8988T (cell line): ENCODE data around the gene MUCL3.
A peak's percentile ranks its signal among the peaks of the same experiment; 100 is the strongest.
"Not testable (repeated sequence)": the region's sequence is repeated elsewhere in the genome, so short reads cannot be mapped to it uniquely, and the experiment has no call there.

Source experiments
- DNase-seq: peaks from one replicate; pipeline ENCODE4 v3.0.0; 2011

Gene MUCL3

GRCh38 chr6:30940361-30940986, at the start of gene MUCL3:
Gene MUCL3 (plus strand): TSS chr6:30940973. CDS start chr6:30941000, 27 bp downstream.
- no peak for DNase-seq

- no peak for DNase-seq
Observed at GRCh38 chr6:30891450-30891723, 49.4 kb upstream of the MUCL3 start.

- DNase-seq, result peak; percentile 19
Observed at GRCh38 chr6:30891816-30892538, 48.8 kb upstream of the MUCL3 start.

- DNase-seq, result peak; percentile 68
Observed at GRCh38 chr6:30893001-30893591, 47.7 kb upstream of the MUCL3 start.

DNA sequence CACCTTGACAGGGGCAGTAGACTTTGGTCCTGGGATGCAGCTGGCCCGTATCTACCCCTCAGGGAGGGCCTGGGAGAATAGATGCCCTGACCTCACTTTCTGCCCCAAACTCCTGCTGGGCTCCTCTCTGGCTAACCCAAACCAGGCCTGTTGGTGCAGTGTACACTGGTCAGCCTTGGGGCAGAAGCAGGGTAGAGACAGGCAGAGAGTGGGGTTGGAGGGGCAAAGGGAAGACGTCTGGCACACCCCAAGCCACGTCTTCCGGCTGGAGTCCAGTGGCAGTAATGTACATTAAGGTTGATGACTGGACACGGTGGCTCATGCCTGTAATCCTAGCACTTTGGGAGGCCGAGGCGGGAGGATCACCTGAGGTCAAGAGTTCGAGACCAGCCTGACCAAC, 47.1 kb upstream of the MUCL3 start:
- DNase-seq, result no peak

DNA sequence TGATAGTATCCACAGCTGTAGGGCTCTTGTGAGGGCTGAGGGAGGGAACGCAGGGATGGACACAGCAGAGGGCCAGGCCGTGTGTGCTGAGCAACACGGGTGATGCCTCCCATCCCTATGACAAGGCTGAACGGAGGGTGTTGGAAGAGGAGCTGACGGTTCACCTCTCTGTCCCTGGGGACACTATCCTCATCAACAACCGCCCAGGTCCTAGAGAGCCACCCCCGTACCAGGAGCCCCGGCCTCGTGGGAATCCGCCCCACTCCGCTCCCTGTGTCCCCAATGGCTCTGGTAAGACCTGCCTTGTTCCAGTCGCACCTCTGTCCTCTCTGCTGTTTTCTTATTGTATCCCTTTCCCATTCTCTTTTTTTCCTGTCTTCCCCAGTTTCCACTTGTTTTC, 46.4 kb upstream of the MUCL3 start:
- DNase-seq, result no peak

DNA sequence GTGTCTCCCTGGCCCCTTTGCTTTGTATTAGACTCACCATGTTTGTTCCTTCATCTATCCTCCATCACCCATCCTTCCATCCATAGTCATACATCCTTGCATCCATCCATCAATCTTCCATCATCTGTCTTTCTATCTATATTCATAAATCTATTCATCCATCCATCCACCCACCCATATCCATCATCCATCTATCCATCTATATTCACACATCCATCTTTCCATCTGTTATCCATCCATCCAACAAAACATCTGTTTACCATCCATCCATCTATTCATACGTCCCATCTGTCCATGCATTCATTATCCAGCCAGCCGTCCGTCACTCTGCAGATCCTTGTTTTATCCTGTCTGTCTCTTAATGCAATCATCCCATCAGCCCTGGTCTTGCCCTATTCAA, 45.8 kb upstream of the MUCL3 start:
- DNase-seq, result no peak

DNA sequence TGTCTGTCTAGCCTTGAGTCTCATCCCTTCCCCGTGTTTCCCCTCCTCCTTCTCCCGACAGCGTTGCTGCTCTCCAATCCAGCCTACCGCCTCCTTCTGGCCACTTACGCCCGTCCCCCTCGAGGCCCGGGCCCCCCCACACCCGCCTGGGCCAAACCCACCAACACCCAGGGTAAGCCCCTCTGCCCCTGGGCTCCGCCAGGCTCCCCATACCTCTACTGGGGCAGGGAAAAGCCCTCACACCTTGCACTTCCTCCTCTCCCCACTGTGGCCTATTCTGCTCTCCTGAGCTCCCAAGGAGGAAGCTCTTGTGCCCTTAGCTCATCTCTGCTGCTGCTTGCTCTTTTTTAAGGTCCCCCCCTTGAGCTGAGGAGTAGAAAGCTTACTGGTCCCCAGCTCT, 45.4 kb upstream of the MUCL3 start:
- no peak for DNase-seq

DNA sequence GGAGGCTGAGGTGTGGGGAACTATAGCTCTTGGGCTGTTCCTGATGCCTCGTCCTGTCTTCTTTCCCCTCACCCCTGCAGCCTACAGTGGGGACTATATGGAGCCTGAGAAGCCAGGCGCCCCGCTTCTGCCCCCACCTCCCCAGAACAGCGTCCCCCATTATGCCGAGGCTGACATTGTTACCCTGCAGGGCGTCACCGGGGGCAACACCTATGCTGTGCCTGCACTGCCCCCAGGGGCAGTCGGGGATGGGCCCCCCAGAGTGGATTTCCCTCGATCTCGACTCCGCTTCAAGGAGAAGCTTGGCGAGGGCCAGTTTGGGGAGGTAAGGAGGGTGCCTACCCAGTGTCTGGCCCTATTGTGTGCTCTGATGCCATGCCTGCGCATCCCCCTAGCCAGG, 44.2 kb upstream of the MUCL3 start:
- DNase-seq, result no peak

DNA sequence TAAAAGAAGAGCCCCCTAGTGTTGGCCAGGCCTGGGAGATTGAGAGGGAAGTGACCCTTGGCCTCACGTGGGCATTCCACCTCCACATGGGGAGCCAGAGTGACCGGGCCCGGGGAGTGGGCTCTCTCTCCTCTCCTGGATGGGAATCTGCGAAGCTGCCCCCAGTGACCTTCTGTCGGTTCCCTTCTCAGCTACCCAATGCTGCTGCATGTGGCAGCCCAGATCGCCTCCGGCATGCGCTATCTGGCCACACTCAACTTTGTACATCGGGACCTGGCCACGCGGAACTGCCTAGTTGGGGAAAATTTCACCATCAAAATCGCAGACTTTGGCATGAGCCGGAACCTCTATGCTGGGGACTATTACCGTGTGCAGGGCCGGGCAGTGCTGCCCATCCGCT, 42.9 kb upstream of the MUCL3 start:
- DNase-seq, result no peak

DNA sequence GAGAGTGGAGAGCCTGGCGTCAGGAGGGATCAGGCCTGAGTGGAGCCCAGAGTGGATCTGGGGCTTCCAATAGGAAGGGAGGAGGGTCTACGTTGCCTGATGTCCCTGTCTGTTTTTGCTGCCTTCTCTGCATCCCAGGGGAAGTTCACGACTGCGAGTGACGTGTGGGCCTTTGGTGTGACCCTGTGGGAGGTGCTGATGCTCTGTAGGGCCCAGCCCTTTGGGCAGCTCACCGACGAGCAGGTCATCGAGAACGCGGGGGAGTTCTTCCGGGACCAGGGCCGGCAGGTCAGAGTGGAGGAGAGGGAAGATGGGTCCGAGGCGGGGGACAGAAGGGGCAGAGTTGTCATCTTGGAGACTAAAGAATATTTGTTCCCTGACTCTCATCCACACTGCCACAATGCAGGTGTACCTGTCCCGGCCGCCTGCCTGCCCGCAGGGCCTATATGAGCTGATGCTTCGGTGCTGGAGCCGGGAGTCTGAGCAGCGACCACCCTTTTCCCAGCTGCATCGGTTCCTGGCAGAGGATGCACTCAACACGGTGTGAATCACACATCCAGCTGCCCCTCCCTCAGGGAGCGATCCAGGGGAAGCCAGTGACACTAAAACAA, 41.9 kb upstream of the MUCL3 start:
- DNase-seq, result no peak

DNA sequence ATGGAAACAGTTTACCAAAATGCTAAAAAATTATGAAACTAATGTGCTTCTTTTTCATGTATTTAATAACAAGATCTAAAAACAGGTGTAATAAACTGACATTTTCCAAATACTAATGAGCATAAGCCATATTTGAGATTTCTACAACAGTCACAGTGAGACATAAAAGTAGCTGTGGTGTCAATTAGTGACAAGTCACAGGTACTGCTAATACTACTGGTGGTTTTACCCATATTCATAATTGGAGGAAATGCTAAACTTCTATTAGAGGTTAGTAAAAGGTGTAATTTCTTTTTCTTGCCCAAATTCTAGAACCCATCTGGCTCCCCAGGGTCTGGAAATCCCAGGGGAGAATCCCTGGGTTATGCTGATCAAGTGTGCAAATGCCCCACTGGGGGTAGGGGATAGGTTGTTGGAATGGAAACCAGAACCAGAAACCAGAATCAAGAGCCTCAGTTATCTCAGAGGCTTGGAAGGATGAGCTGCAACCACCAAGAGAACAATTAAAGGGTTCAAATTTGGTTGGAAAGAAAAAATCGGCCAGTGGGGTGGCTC, 39.8 kb upstream of the MUCL3 start:
- DNase-seq, result no peak

GRCh38 chr6:30901436-30901835, 39.3 kb upstream of the MUCL3 start:
- no peak for DNase-seq

DNA sequence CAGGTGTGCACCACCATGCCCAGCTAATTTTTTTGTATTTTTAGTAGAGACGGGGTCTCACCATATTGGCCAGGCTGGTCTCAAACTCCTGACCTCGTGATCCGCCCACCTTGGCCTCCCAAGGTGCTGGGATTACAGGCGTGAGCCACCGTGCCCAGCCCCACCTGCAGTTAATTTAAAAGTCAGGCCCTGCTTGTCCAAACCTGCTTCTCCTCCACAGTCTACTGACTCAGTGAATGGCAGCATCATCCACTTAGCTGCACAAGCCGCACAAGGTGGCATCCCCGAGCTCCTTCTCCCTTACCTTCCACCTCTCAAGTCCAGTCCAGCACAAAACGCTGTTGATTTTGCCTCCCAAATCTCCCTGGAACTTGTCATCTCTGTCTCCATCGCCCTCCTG, 38.6 kb upstream of the MUCL3 start:
- not testable (repeated sequence) for DNase-seq

DNA sequence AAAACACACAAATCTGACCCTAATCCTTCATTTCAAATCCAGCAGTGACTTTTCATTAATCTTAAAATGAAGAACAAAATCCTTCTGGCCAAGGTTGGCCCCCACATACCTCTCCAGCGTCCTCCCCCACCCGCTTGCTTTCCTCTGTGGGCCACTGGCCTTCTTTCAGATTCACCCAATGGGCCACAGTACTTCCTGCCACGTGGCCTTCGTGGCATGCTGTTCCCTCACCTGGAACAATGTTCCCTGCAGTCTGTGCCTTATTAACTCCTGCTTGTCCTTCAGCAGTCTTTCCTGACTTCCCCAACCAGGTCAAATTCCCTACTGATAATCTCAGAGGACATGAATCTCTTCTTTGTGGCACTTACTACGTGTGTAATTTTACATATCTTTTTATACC, 38.1 kb upstream of the MUCL3 start:
- DNase-seq, result no peak

GRCh38 chr6:30903236-30903635, 37.5 kb upstream of the MUCL3 start:
- no peak for DNase-seq

- DNase-seq, result not testable (repeated sequence)
Observed at GRCh38 chr6:30907290-30907757, 33.4 kb upstream of the MUCL3 start.

GRCh38 chr6:30907758-30908591, 32.8 kb upstream of the MUCL3 start, which contains the start of gene GTF2H4:
Gene GTF2H4 (plus strand): TSS chr6:30908207.
- DNase-seq, result peak; percentile 89

DNA sequence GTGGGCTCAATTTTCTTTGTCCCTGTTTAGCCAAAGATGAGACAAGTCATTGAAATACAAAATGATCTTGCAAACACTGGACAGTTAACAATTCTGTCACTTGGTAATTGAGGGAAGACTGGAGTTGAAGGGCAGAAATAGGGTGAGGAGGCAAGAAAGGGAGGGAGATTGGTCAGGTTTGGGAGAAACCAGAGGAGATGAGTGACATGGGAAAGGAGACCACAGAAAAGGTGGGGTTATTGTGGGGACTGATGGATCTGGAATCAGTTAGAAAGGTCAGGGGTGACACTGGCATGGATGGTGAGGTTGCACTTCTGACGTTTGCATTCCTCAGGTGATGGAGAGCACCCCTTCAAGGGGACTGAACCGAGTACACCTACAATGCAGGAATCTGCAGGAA, 32.1 kb upstream of the MUCL3 start:
- DNase-seq, result no peak

- DNase-seq, result not testable (repeated sequence)
Observed at GRCh38 chr6:30910473-30910872, 30.3 kb upstream of the MUCL3 start.

DNA sequence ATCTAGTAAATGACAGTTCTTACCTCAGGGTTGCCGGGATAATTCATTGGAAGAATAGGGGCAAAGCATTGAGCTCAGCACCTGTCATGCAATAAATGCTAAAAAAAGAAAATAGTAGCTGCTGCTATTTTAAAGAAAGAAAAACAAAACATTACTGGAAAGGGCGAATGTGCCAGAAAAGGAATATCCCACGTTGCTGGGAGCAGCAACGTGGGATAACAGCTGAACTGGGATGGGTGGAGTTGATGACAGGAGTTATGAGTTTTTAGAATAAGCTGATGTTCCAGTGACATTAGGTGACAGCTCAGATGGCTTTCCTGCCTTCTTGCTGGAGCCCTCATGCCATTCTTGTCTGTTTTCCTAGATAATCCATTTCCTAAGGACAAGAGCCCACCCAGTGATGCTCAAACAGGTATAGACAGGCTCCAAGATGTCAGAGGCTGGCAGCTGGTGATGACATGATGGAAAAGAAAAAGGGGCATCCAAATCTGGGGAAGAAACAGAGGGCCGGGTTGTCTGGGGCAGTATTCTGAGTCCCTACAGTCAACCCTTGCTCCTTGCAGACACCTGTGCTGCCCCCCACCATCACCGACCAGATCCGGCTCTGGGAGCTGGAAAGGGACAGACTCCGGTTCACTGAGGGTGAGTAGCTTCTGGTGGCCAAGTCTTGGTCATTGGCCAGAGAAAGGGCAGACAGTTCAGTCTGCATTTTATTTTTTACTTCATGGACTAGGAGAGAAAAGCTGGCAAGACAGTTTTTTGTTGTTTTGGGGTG, 27.8 kb upstream of the MUCL3 start:
- DNase-seq, result no peak

DNA sequence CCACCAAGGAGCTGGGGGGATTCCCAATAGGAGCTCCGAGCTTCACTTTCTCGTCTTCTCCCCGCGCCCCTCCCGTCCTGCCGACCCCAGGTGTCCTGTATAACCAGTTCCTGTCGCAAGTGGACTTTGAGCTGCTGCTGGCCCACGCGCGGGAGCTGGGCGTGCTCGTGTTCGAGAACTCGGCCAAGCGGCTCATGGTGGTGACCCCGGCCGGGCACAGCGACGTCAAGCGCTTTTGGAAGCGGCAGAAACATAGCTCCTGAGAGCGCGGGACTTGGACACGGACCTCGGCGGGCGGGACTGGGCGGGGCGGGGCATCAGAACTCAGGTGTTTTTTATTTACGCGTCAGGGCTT, 27.1 kb upstream of the MUCL3 start:
- peak; percentile 53 for DNase-seq
